HepG2 (cell line): ENCODE measurements around the gene UBL7. TPM values are rescaled to one million over a fixed set of nuclear protein-coding genes. Genes with fewer than 3 reads are reported as not detected.

Experiments
- AKAP8 ChIP-seq: sonication (generic); formaldehyde crosslinking; IDR thresholded peaks from 2 replicates; pipeline ENCODE4 v1.5.1; 2020; ENCODE audit warnings: mild to moderate bottlenecking, missing genetic modification reagents
- CEBPB ChIP-seq: IDR thresholded peaks from 2 replicates; pipeline ENCODE4 v1.6.1; 2011; ENCODE audit warnings: low read depth, low read length, improper control_type of control experiment, borderline replicate concordance
- CREM ChIP-seq, 2 experiments: sonication (generic) in 1 of 2; formaldehyde crosslinking in 1 of 2; IDR thresholded peaks; 2 replicates each; pipeline versions ENCODE4 v1.4.0 to v1.6.1; 2016 to 2020; ENCODE audit warnings: antibody characterized with exemption in 1 of 2, mild to moderate bottlenecking in 1 of 2, missing genetic modification reagents in 1 of 2
- FOXK2 ChIP-seq: fragments of 450-650 bp; IDR thresholded peaks from 2 replicates; pipeline ENCODE4 v1.6.1; 2016
- HCFC1 ChIP-seq: fragments of 150-350 bp; IDR thresholded peaks from 2 replicates; pipeline ENCODE4 v1.6.1; 2014; ENCODE audit warnings: low read depth, low read length
- HNRNPLL ChIP-seq: fragments of 200-400 bp; formaldehyde crosslinking; IDR thresholded peaks from 2 replicates; pipeline ENCODE4 v1.6.1; 2017; ENCODE audit warnings: mild to moderate bottlenecking, low read depth, low read length; ENCODE audit not compliant: poor library complexity, severe bottlenecking
- HOXA9 ChIP-seq: sonication (generic); formaldehyde crosslinking; IDR thresholded peaks from 2 replicates; pipeline ENCODE4 v1.8.1; 2022; ENCODE audit warnings: missing genetic modification reagents, mild to moderate bottlenecking, moderate library complexity, borderline replicate concordance
- NCOA1 ChIP-seq: sonication (generic); formaldehyde crosslinking; IDR thresholded peaks from 2 replicates; pipeline ENCODE4 v1.9.0; 2021; ENCODE audit warnings: missing genetic modification reagents
- NONO ChIP-seq, 2 experiments: fragments of 450-650 bp in 1 of 2; sonication (generic) in 1 of 2; formaldehyde crosslinking in 1 of 2; IDR thresholded peaks in 1 of 2; conservative IDR thresholded peaks in 1 of 2; 2 replicates each; pipeline versions ENCODE4 v1.6.1 to v1.8.0; 2017 to 2022; ENCODE audit warnings: mild to moderate bottlenecking in 1 of 2, missing genetic modification reagents in 1 of 2, moderate library complexity in 1 of 2
- PAWR ChIP-seq: sonication (generic); formaldehyde crosslinking; IDR thresholded peaks from 2 replicates; pipeline ENCODE4 v1.4.0; 2020; ENCODE audit warnings: missing genetic modification reagents, mild to moderate bottlenecking, borderline replicate concordance
- RFXAP ChIP-seq: sonication (generic); formaldehyde crosslinking; IDR thresholded peaks from 2 replicates; pipeline ENCODE4 v1.4.0; 2020; ENCODE audit warnings: missing genetic modification reagents, borderline replicate concordance
- SMAD1 ChIP-seq: sonication (generic); formaldehyde crosslinking; IDR thresholded peaks from 2 replicates; pipeline ENCODE4 v1.4.0; 2020; ENCODE audit warnings: missing genetic modification reagents, low read depth, mild to moderate bottlenecking, borderline replicate concordance
- TGIF2 ChIP-seq: IDR thresholded peaks from 2 replicates; pipeline ENCODE4 v1.6.1; 2016; ENCODE audit warnings: control low read depth, missing compliant biosample characterization
- ZNF101 ChIP-seq: sonication (generic); formaldehyde crosslinking; IDR thresholded peaks from 2 replicates; pipeline ENCODE4 v1.4.0; 2020; ENCODE audit warnings: mild to moderate bottlenecking, low read depth, missing genetic modification reagents, borderline replicate concordance
- ZNF20 ChIP-seq: sonication (generic); formaldehyde crosslinking; IDR thresholded peaks from 2 replicates; pipeline ENCODE4 v1.4.0; 2020; ENCODE audit warnings: mild to moderate bottlenecking, moderate library complexity, missing genetic modification reagents
- ZNF230 ChIP-seq: sonication (generic); formaldehyde crosslinking; IDR thresholded peaks from 2 replicates; pipeline ENCODE4 v1.4.0; 2020; ENCODE audit warnings: mild to moderate bottlenecking, missing genetic modification reagents
- ZNF282 ChIP-seq: fragments of 450-650 bp; IDR thresholded peaks from 2 replicates; pipeline ENCODE4 v1.6.1; 2018; ENCODE audit not compliant: partially characterized antibody
- ZNF317 ChIP-seq: sonication (generic); formaldehyde crosslinking; IDR thresholded peaks from 2 replicates; pipeline ENCODE4 v1.5.0; 2020; ENCODE audit warnings: mild to moderate bottlenecking, missing genetic modification reagents
- ZNF383 ChIP-seq: sonication (generic); formaldehyde crosslinking; IDR thresholded peaks from 2 replicates; pipeline ENCODE4 v1.4.0; 2020; ENCODE audit warnings: missing genetic modification reagents, mild to moderate bottlenecking, borderline replicate concordance
- ZNF709 ChIP-seq: sonication (generic); formaldehyde crosslinking; IDR thresholded peaks from 2 replicates; pipeline ENCODE4 v1.5.0; 2020; ENCODE audit warnings: mild to moderate bottlenecking, missing genetic modification reagents
- ZNF788 ChIP-seq: sonication (generic); formaldehyde crosslinking; IDR thresholded peaks from 2 replicates; pipeline ENCODE4 v1.5.0; 2020; ENCODE audit warnings: mild to moderate bottlenecking, missing genetic modification reagents, borderline replicate concordance
- polyA plus RNA-seq, 8 experiments: library from polyadenylated mRNA; depleted of rRNA in 3 of 8; stranded (reverse) in 7 of 8; unstranded in 1 of 8; fragments of >200 nt; fragmentation: Illumina TruSeq in 4 of 8; extraction: Trizol in 4 of 8; gene quantifications; 2 replicates each; pipeline versions ENCODE4 v1.2.1 to v1.2.3, GENCODE V29; 2011 to 2016; ENCODE audit warnings: low read depth in 4 of 8, missing spikeins in 1 of 8, mixed read lengths in 1 of 8; ENCODE audit not compliant: insufficient read depth in 1 of 8
- total RNA-seq, 5 experiments: library from RNA; depleted of rRNA; stranded (reverse); fragments of >200 nt; fragmentation: Illumina TruSeq; extraction: Trizol; gene quantifications; 2 replicates each; pipeline ENCODE4 v1.2.3, GENCODE V29; 2016; ENCODE audit warnings: low read depth in 1 of 5
- TF ChIP-seq, protein P1 (sequence below): sonication (generic); formaldehyde crosslinking; IDR thresholded peaks from 2 replicates; pipeline ENCODE4 v1.5.0; 2020; ENCODE audit warnings: missing genetic modification reagents
- TF ChIP-seq, protein P2 (sequence below): sonication (generic); formaldehyde crosslinking; IDR thresholded peaks from 2 replicates; pipeline ENCODE4 v1.4.0; 2020; ENCODE audit warnings: missing genetic modification reagents
- TF ChIP-seq, protein P3 (sequence below): sonication (generic); formaldehyde crosslinking; IDR thresholded peaks from 2 replicates; pipeline ENCODE4 v1.5.0; 2020; ENCODE audit warnings: missing genetic modification reagents, mild to moderate bottlenecking, borderline replicate concordance
- TF ChIP-seq, protein P4 (sequence below): sonication (generic); formaldehyde crosslinking; IDR thresholded peaks from 2 replicates; pipeline ENCODE4 v1.9.0; 2022; ENCODE audit warnings: low read depth, missing genetic modification reagents

The UBL7 gene
- total and polyA plus RNA-seq, 2 of the 13 experiments (the other 11 are each of a cell fraction or from before 2014, with no cell fraction given), result 55.0 to 63.5 TPM

DNA sequence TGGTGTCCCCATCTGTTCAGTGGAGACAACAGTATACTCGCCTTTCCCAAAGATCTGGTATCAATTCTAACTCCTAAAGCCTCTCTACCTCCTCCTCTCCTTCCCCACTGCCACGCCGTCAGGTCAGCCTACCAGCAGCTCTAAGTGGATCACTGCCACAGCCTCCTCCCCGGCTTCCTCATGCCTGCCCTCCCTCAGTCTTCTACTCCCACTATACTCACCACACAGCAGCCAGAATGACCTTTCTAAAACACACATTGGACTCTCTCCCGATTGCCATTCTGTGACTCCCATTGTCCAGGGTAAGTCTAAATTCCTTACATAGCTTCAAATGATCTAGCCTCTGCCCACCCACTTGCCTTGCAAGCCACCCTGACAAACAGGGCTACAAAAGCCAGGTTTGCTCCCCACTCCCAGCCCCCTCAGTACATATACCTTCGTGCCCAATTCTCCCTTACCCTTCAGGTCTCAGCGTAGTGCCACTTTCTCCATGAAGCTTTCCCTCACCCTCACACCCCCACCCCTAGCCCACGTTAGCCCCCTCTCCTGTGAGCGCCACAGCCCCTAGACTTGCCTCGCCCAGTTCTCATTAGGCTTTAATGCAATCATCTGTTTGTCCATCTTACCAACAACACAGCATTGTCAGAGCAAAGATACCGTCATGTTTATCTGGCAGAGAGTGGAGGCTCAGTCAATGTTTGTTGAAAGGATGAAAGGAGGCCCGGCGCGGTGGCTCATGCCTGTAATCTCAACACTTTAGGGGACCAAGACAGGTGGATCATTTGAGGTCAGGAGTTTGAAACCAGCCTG lies 17.7 kb downstream of the UBL7 start (continued):
- TF ChIP-seq SMAD1 (CRISPR knock-in tag) (no peak), ZNF383 (CRISPR knock-in tag) (no peak), FOXK2 (peak; percentile 89), RFXAP (0 out of 2 replicates have a peak, but pooled peaks have one; percentile 72), AKAP8 (CRISPR knock-in tag) (peak; percentile 63; the same call in 1 of the 2 replicates), ZNF230 (no peak), NCOA1 (CRISPR knock-in tag) (no peak), ZNF788 (CRISPR knock-in tag) (peak; percentile 84), TGIF2 (CRISPR knock-in tag) (peak; percentile 61; the same call in 1 of the 2 replicates), NONO (IDR thresholded peaks at IDR 0.05) (no peak), NONO (CRISPR knock-in tag; conservative IDR thresholded peaks at IDR 0.05) (peak; percentile 85), ZNF20 (no peak), CEBPB (peak; percentile 52), ZNF282 (no peak), ZNF317 (CRISPR knock-in tag) (no peak), CREM (IDR thresholded peaks at IDR 0.05) (peak; percentile 94), CREM (CRISPR knock-in tag; IDR thresholded peaks at IDR 0.05) (no peak), HCFC1 (no peak), ZNF101 (CRISPR knock-in tag) (no peak), HOXA9 (CRISPR knock-in tag) (0 out of 2 replicates have a peak, but pooled peaks have one; percentile 35), ZNF709 (CRISPR knock-in tag) (no peak), PAWR (CRISPR knock-in tag) (no peak), HNRNPLL (no peak)
- TF ChIP-seq, protein P1, sequence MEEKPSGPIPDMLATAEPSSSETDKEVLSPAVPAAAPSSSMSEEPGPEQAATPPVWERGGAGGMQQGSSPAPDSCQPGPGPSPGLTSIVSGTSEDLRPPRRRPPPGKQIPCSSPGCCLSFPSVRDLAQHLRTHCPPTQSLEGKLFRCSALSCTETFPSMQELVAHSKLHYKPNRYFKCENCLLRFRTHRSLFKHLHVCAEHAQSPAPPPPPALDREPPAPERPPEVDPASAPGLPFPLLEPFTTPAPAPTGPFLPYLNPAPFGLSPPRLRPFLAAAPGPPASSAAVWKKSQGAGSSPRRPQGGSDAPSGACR (CRISPR knock-in tag), result no peak; the same call in 1 of the 2 replicates
- TF ChIP-seq, protein P2, sequence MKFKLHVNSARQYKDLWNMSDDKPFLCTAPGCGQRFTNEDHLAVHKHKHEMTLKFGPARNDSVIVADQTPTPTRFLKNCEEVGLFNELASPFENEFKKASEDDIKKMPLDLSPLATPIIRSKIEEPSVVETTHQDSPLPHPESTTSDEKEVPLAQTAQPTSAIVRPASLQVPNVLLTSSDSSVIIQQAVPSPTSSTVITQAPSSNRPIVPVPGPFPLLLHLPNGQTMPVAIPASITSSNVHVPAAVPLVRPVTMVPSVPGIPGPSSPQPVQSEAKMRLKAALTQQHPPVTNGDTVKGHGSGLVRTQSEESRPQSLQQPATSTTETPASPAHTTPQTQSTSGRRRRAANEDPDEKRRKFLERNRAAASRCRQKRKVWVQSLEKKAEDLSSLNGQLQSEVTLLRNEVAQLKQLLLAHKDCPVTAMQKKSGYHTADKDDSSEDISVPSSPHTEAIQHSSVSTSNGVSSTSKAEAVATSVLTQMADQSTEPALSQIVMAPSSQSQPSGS (CRISPR knock-in tag), result peak; percentile 92
- TF ChIP-seq, protein P3, sequence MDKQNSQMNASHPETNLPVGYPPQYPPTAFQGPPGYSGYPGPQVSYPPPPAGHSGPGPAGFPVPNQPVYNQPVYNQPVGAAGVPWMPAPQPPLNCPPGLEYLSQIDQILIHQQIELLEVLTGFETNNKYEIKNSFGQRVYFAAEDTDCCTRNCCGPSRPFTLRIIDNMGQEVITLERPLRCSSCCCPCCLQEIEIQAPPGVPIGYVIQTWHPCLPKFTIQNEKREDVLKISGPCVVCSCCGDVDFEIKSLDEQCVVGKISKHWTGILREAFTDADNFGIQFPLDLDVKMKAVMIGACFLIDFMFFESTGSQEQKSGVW (CRISPR knock-in tag), result no peak
- TF ChIP-seq, protein P4, sequence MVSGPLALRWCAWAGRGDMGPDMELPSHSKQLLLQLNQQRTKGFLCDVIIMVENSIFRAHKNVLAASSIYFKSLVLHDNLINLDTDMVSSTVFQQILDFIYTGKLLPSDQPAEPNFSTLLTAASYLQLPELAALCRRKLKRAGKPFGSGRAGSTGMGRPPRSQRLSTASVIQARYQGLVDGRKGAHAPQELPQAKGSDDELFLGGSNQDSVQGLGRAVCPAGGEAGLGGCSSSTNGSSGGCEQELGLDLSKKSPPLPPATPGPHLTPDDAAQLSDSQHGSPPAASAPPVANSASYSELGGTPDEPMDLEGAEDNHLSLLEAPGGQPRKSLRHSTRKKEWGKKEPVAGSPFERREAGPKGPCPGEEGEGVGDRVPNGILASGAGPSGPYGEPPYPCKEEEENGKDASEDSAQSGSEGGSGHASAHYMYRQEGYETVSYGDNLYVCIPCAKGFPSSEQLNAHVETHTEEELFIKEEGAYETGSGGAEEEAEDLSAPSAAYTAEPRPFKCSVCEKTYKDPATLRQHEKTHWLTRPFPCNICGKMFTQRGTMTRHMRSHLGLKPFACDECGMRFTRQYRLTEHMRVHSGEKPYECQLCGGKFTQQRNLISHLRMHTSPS (CRISPR knock-in tag), result no peak; the same call in none of the 2 replicates
